Neural cell (in vitro differentiated cells): Measurements from ENCODE around the gene GLTP. TPM values are rescaled to one million over a fixed set of nuclear protein-coding genes. Genes with fewer than 3 reads are reported as not detected.

Experiments used
- H2AFZ ChIP-seq: fragments of 200-600, 300-800 bp; sonication (generic), shearing (Covaris generic); 2 replicates; pipeline ENCODE4 v1.6.0; 2014; ENCODE audit warnings: low read depth, mild to moderate bottlenecking, antibody characterized with exemption, low read length, moderate library complexity
- H3F3A ChIP-seq: fragments of 200-600 bp; shearing (Covaris generic); 2 replicates; pipeline ENCODE4 v1.6.1; 2016; ENCODE audit warnings: mild to moderate bottlenecking, moderate library complexity, mixed read lengths, antibody characterized with exemption, low read length; ENCODE audit not compliant: insufficient read depth, poor library complexity, severe bottlenecking
- H3K27ac ChIP-seq: fragments of 200-600, 300-800 bp; sonication (generic), shearing (Covaris generic); 2 replicates; pipeline ENCODE4 v1.5.1; 2014; ENCODE audit warnings: mild to moderate bottlenecking, low read length, moderate library complexity
- H3K27me3 ChIP-seq: fragments of 300-800, 200-600 bp; sonication (generic), shearing (Covaris generic); 2 replicates; pipeline ENCODE4 v1.6.0; 2014; ENCODE audit warnings: mild to moderate bottlenecking, low read depth, low read length, moderate library complexity; ENCODE audit not compliant: insufficient read depth
- H3K36me3 ChIP-seq: fragments of 300-800, 200-600 bp; sonication (generic), shearing (Covaris generic); 2 replicates; pipeline ENCODE4 v1.5.1; 2014; ENCODE audit warnings: mild to moderate bottlenecking, antibody characterized with exemption, low read length, moderate library complexity; ENCODE audit not compliant: insufficient read depth
- H3K4me2 ChIP-seq: fragments of 300-800, 200-600 bp; sonication (generic), shearing (Covaris generic); 2 replicates; pipeline ENCODE4 v1.6.0; 2014; ENCODE audit warnings: mild to moderate bottlenecking, low read length
- H3K4me3 ChIP-seq: fragments of 300-800, 200-600 bp; sonication (generic), shearing (Covaris generic); 2 replicates; pipeline ENCODE4 v1.5.1; 2014; ENCODE audit warnings: mild to moderate bottlenecking, low read length, moderate library complexity
- H3K79me2 ChIP-seq: fragments of 200-600 bp; shearing (Covaris generic); replicated peaks from 2 replicates; pipeline ENCODE4 v1.6.0; 2014; ENCODE audit warnings: mild to moderate bottlenecking, low read length, moderate library complexity; ENCODE audit not compliant: insufficient read depth
- H3K9ac ChIP-seq: fragments of 300-800, 200-600 bp; sonication (generic), shearing (Covaris generic); 2 replicates; pipeline ENCODE4 v1.6.1; 2016; ENCODE audit warnings: mild to moderate bottlenecking, low read length, mixed read lengths
- H3K9me2 ChIP-seq: fragments of 200-600 bp; shearing (Covaris generic); 2 replicates; pipeline ENCODE4 v1.6.1; 2016; ENCODE audit warnings: mild to moderate bottlenecking, low read length, mixed read lengths; ENCODE audit not compliant: insufficient read depth
- H3K9me3 ChIP-seq: fragments of 200-600, 300-800 bp; sonication (generic), shearing (Covaris generic); 2 replicates; pipeline ENCODE4 v1.6.1; 2016; ENCODE audit warnings: mild to moderate bottlenecking, mixed run types, low read length, moderate library complexity, mixed read lengths
- H4K20me1 ChIP-seq: fragments of 200-600 bp; shearing (Covaris generic); 2 replicates; pipeline ENCODE4 v1.6.1; 2016; ENCODE audit warnings: mild to moderate bottlenecking, mixed run types; ENCODE audit not compliant: insufficient read depth
- CTCF ChIP-seq: fragments of 450-650 bp; IDR thresholded peaks from 2 replicates; pipeline ENCODE4 v1.5.1; 2014; ENCODE audit warnings: antibody characterized with exemption, mild to moderate bottlenecking, moderate library complexity; ENCODE audit not compliant: poor library complexity, severe bottlenecking
- EP300 ChIP-seq: fragments of 450-650 bp; conservative IDR thresholded peaks from 2 replicates; pipeline ENCODE4 v1.6.1; 2014; ENCODE audit warnings: antibody characterized with exemption, mild to moderate bottlenecking, moderate library complexity; ENCODE audit not compliant: poor library complexity, severe bottlenecking
- EZH2 ChIP-seq: fragments of 200-600, 300-800 bp; shearing (Covaris generic), sonication (generic); IDR thresholded peaks from 2 replicates; pipeline ENCODE4 v1.6.1; 2014; ENCODE audit warnings: antibody characterized with exemption, low read length, borderline replicate concordance, mild to moderate bottlenecking; ENCODE audit not compliant: insufficient read depth, poor library complexity, severe bottlenecking
- MXI1 ChIP-seq: fragments of 450-650 bp; conservative IDR thresholded peaks from 2 replicates; pipeline ENCODE4 v1.6.1; 2014; ENCODE audit warnings: antibody characterized with exemption, mild to moderate bottlenecking; ENCODE audit not compliant: poor library complexity, severe bottlenecking
- POLR2AphosphoS5 ChIP-seq: IDR thresholded peaks from 2 replicates; pipeline ENCODE4 v1.6.1; 2012
- RAD21 ChIP-seq: fragments of 450-650 bp; conservative IDR thresholded peaks from 2 replicates; pipeline ENCODE4 v1.6.1; 2014; ENCODE audit warnings: antibody characterized with exemption, mild to moderate bottlenecking, moderate library complexity
- REST ChIP-seq: IDR thresholded peaks from 2 replicates; pipeline ENCODE4 v1.6.1; 2012; ENCODE audit warnings: borderline replicate concordance
- SMC3 ChIP-seq: fragments of 450-650 bp; conservative IDR thresholded peaks from 2 replicates; pipeline ENCODE4 v1.6.1; 2014; ENCODE audit warnings: antibody characterized with exemption, mild to moderate bottlenecking, moderate library complexity; ENCODE audit not compliant: poor library complexity
- TAF1 ChIP-seq: IDR thresholded peaks from 2 replicates; pipeline ENCODE4 v1.6.1; 2012; ENCODE audit warnings: low read depth
- polyA plus RNA-seq: library from polyadenylated mRNA; depleted of rRNA; stranded (reverse); fragments of >200 nt; gene quantifications from 2 replicates; pipeline ENCODE4 v1.2.3, GENCODE V29; 2014

The GLTP gene
- polyA plus RNA-seq, 1 donor from 2014 or later = 25.0 TPM

- TF ChIP-seq TAF1 (no peak), SMC3 (no peak), RAD21 (no peak), MXI1 (no peak), EP300 (no peak), EZH2 (no peak), POLR2AphosphoS5 (no peak), REST (no peak), CTCF (no peak)
- H4K20me1 ChIP-seq = no peaks in the 10 kb centered on the region
These were observed 36.2 kb downstream of the GLTP start for GRCh38 chr12:109844091-109844490.

GRCh38 chr12:109842021-109842420 lies 38.3 kb downstream of the GLTP start:
- no peak overlapping the region for H3K27ac ChIP-seq
- H3F3A ChIP-seq = no peaks in the 10 kb centered on the region
- no peak for TF ChIP-seq EZH2
- no peak for TF ChIP-seq RAD21
- no peaks in the 10 kb centered on the region for H3K27me3 ChIP-seq
- no peaks in the 10 kb centered on the region for H3K36me3 ChIP-seq
- no peaks in the 10 kb centered on the region for H4K20me1 ChIP-seq
- H3K4me3 ChIP-seq = no peak overlapping the region
- no peak overlapping the region for H3K4me2 ChIP-seq
- no peaks in the 10 kb centered on the region for H3K9me3 ChIP-seq
- H2AFZ ChIP-seq = no peak overlapping the region
- no peak overlapping the region for H3K9ac ChIP-seq
- no peaks in the 10 kb centered on the region for H3K79me2 ChIP-seq
- H3K9me2 ChIP-seq = no peaks in the 10 kb centered on the region

More at GRCh38 chr12:109844091-109844490, 36.2 kb downstream of the GLTP start:
- Histone ChIP-seq H3K79me2 (no peaks in the 10 kb centered on the region), H3K4me3 (no peak overlapping the region), H3K9me2 (no peaks in the 10 kb centered on the region), H3K9me3 (no peaks in the 10 kb centered on the region), H3K36me3 (no peaks in the 10 kb centered on the region), H3K27me3 (no peaks in the 10 kb centered on the region), H3K9ac (no peak overlapping the region), H3K27ac (no peak overlapping the region), H3F3A (no peaks in the 10 kb centered on the region), H3K4me2 (no peak overlapping the region), H2AFZ (no peak overlapping the region)

- Histone ChIP-seq H3K36me3 (no peaks in the 10 kb centered on the region), H2AFZ (no peak overlapping the region)
- TF ChIP-seq EZH2 (no peak), RAD21 (no peak), POLR2AphosphoS5 (no peak), MXI1 (no peak), SMC3 (no peak), REST (no peak), TAF1 (no peak), CTCF (no peak), EP300 (no peak)
These were observed 39.0 kb downstream of the GLTP start for GRCh38 chr12:109841356-109841755.

More at GRCh38 chr12:109841356-109841755, 39.0 kb downstream of the GLTP start:
- Histone ChIP-seq H3K27me3 (no peaks in the 10 kb centered on the region), H4K20me1 (no peaks in the 10 kb centered on the region), H3K4me2 (no peak overlapping the region), H3K4me3 (no peak overlapping the region), H3F3A (no peaks in the 10 kb centered on the region), H3K9ac (no peak overlapping the region), H3K27ac (no peak overlapping the region), H3K9me2 (no peaks in the 10 kb centered on the region), H3K79me2 (no peaks in the 10 kb centered on the region), H3K9me3 (no peaks in the 10 kb centered on the region)
